Stimulated activated CD4-positive, alpha-beta T cell treated with anti-CD3 and anti-CD28 coated beads, Interleukin-4, amount 100 ng/mL, for 1 hour (primary cell): Measurements from ENCODE around the gene NLN.
"Not testable (repeated sequence)": the region's sequence is repeated elsewhere in the genome, so short reads cannot be mapped to it uniquely, and the experiment has no call there.

ENCODE experiments used
- DNase-seq: peaks from one replicate; pipeline ENCODE4 v3.0.0-alpha.2; 2020

The NLN gene

GRCh38 chr5:65721720-65722574 lies at the start of gene NLN, which contains the start of gene SGTB:
Gene NLN (plus strand): TSS chr5:65722205. CDS start chr5:65722374, 169 bp downstream.
Gene SGTB (minus strand): TSS chr5:65722109. CDS start chr5:65720807, 1,302 bp downstream.
- DNase-seq, result peak; percentile 88

DNA sequence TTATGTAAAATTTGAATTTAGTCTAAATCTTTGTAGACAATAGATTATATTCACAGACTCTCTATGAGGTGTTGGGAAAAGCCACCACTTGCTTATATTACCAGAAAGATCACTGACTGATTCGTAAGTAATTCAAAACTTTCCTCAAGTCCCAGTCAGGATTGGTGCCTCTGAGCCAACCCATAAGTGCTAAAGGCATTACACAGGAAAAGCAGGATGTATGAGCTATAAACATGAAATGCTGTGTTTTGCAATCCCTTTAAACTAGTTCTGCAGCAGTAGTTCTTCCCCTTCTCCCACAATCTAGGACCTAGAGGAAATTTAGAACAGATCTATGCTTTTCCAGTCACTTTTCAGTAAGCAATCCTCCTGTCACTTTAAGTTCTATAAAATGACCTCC lies 49.2 kb upstream of the NLN start:
- DNase-seq, result no peak

- DNase-seq, result no peak
These were observed 47.3 kb upstream of the NLN start for GRCh38 chr5:65674749-65675148.

DNA sequence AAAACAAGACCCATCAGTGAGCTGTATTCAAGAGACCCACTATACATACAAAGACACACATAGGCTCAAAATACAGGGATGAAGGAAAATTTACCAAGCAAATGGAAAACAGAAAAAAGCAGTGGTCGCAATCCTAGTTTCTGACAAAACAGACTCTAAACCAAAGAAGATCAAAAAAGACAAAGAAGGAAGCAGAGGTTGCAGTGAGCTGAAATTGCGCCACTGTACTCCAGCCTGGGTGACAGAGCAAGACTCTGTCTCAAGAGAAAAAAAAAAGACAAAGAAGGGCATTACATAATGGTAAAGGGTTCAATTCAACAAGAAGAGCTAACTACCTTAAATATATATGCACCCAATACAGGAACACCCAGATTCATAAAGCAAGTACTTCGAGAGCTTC lies 45.9 kb upstream of the NLN start:
- not testable (repeated sequence) for DNase-seq

DNA sequence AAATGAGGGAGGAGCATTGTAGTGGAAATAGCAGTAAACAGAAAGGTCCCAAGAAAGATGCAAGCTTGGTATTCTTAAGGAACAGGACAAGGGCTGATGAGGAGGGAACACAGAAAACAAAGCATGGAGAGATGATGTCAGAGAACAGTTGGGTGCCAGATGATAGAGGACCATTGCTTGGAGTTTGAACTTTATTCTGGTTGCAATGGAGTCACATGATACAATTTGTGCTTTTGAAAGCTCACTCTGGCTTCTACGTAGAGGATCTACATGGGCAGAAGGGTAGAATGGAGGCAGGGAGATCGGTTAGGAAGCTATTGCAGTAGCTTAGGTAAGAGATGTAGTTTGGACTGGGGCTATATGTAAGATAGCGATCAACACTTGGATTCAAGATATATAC lies 39.9 kb upstream of the NLN start:
- DNase-seq, result no peak

- DNase-seq, result no peak
These were observed 28.9 kb upstream of the NLN start for GRCh38 chr5:65693121-65693520.

- DNase-seq, result no peak
These were observed 26.7 kb upstream of the NLN start for GRCh38 chr5:65695162-65695755.

DNA sequence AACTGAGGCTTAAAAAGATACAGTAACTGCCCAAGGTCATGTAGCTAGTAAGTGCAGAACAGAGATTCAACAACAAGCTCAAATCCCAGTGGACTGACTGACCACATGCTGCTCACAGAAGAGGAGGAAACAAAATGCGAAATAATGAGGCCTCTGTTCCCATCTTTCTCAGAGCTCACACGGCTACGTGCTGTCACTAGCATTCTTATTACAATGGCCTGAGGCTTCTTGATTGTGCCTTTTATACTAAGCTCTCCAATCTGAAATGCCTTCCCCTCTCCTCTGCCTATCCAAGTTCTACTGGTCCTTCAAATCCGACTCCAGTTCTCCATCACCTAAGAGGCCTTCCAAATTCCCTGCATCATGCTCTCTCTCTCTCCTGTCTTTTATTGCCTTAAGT lies 26.1 kb upstream of the NLN start:
- DNase-seq, result no peak

GRCh38 chr5:65696892-65697291 lies 25.1 kb upstream of the NLN start:
- no peak for DNase-seq

GRCh38 chr5:65699338-65699737 lies 22.7 kb upstream of the NLN start:
- no peak for DNase-seq

DNA sequence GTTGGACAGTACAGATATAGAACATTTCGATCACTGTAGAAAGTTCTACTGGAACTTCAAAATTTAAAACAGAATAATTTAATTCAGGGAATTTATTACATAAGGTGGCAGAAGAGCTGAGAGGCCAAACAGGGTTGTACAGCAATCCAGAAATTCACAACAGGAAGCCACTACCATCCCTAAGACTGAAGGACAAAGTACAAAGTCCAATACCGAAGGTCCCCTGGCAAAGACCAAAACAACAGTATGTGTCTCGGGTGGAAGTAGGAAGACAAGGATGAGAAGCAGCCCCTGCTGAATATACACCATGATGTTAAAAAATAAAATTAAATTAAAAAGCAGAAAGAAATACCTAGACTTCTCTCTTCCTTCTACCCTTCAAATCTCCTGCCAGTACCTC lies 20.0 kb upstream of the NLN start:
- no peak for DNase-seq

DNA sequence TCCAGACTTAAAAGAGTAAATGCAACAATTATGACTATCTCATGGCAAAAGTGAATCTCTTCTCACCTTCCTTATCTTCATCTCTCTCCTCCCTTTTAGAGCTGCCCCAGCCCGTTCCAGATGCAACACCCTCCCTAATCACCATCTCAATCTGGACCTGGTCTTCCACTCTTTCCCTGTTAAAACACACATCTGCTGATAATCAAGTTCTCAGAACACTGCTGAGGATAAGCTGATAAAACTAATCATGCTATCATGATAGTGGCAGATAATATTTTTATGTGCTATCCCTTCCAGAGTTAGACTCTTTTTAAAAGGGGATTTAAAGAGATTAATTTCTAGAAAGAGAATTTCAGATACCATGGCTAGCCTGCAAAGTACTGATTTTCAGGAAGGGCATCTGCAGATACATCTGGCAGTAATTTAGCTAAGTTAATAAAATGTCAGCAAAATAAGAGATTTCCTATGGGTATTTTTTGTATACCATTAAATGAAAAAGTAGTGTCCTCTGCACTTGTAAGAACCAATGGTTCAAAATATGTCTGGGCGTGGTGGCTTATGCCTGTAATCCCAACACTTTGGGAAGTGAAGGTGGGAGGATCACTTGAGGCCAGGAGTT lies 17.3 kb upstream of the NLN start:
- DNase-seq, result no peak

GRCh38 chr5:65707663-65708062 lies 14.3 kb upstream of the NLN start:
- no peak for DNase-seq

- no peak for DNase-seq
These were observed 13.9 kb upstream of the NLN start for GRCh38 chr5:65708145-65708544.

DNA sequence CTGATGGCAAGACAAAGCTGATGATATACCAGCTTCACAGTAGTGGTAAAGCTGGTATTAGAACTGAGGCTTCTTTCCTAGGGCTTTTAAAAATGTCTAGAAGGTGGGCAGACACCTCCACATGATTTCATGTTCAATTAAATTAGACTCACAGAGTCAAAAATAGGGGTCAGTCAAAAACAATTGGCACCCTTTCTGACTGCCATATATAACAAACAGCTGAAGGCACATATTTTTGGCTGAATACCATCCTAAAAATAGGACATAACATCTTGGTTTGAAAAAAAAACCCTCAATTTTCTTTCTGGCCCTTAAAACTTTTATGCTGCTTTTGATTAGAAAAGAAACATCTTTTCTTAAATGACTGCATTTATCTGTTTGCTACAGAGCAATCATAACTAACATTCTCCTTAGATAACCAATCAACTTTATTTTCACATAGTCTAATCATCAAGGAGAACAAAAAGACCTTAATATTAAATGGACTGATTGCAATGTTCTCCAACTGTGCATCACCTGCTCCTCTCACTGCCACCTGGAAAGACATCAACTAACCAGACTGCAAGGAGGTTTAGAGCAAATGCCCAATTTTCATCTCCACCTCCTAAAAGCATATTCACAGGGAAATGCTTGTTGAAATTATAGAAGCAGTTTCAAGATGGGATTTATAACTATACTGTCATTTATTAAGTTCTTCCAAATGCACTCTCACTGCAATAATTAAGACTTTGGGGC lies 3.3 kb upstream of the NLN start:
- no peak for DNase-seq

GRCh38 chr5:65721050-65721719 lies 820 bp upstream of the NLN start:
- DNase-seq, result peak; percentile 16

GRCh38 chr5:65722575-65723403 lies 784 bp downstream of the NLN start:
- no peak for DNase-seq

DNA sequence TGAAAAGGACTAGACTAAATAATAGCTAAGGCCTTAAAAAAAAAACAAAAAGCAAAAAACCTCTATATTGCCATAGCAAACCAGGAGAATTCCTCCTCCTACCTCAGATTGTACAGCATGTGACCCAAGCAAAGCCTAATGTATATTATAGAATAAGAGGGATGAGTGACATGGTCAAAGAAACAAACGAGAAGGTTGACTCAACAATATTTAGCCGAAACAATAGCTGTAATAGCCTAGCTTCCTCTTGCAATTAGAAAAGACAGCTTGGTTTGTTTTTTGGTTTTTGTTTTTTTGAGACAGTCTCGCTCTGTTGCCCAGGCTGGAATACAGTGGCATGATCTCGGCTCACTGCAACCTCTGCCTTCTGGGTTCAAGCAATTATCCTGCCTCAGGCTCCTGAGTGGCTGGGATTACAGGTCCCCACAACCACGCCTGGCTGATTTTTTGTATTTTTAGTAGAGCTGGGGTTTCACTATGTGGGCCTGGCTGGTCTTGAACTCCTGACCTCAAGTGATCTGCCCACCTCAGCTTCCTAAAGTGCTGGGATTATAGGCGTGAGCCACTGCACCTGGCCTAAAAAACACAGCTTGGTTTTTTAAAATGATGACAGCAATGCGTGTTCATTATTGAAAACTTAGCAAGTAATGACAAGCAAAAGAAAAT lies 5.6 kb downstream of the NLN start:
- DNase-seq, result no peak

DNA sequence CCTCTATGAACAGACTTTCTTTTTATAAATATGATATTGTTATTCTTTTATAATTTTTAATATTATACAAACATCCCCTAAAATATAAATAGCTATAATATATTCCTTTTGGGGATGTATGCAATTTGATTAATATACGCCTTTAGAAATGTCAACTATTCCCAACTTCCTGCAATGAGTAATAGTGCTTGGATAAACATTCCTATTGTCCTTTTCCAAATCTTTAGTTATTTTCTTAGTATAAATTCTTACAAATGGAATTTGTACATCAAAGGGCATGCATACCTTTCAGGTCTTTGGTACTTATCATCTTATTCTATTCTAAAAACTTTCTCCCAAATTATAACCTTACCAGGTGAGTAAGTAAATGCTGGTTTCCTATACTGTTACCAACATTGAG lies 6.2 kb downstream of the NLN start:
- DNase-seq, result no peak

DNA sequence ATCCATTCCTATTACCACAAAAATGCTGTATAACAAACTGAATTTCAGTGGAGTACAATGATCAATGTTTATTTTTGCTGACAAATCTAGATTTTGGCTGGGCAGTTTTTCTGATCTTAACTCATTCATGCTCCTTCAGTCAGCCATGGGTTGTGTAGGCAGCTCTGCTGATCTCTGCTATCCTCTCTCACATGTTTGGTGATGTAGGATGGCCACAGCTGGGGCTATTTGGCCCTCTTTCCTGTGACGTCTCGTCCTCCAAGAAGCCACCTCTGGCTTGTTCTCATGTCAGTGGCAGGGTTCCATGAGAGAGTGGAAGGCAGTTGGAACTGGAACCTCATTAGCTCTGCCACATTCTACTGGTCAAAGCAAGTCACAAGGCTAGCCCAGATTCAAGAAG lies 8.9 kb downstream of the NLN start:
- DNase-seq, result no peak

GRCh38 chr5:65732046-65732445 lies 10.0 kb downstream of the NLN start:
- DNase-seq, result not testable (repeated sequence)
